Neural progenitor cell (in vitro differentiated cells): ENCODE results near the gene PRDM16.

Experiments
- CTCF ChIP-seq: fragments of 200-600 bp; sonication (generic); IDR thresholded peaks from 2 replicates; pipeline ENCODE4 v1.5.1; 2017; ENCODE audit warnings: antibody characterized with exemption, mild to moderate bottlenecking
- EZH2 ChIP-seq: fragments of 200-600 bp; sonication (generic); IDR thresholded peaks from 2 replicates; pipeline ENCODE4 v1.6.1; 2017; ENCODE audit warnings: antibody characterized with exemption, mild to moderate bottlenecking, moderate library complexity

DNA sequence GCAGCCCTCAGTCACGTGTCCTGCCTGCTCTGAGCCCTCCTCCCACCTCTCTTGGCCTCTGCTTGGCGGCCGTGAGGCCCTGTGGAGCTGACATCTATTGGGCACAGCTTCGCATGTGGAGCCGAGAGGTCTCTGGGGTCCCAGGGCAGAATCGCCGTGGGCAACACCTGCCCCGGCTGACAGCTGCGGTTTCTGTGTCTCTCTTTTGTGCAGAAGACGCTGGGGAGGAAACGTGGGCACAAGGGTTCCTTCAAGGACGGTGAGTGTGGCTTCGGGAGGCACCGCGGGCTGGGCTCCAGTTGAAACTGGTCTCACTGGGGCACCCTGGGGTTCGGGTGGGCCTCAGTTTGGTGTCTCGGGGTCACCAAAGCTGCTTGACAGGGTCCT, 396.9 kb downstream of the PRDM16 start:
- TF ChIP-seq CTCF (no peak), EZH2 (no peak)
